Activated T-helper 1 cell treated with anti-CD3 and anti-CD28 coated beads, Interleukin-2, amount 50 U/mL, for 16 hours (primary cell): ENCODE data around the gene TP53I13.

ENCODE experiments used
- DNase-seq, 2 donors: peaks; one replicate each; pipeline ENCODE4 v3.0.0-alpha.2; 2020; ENCODE audit warnings: low read depth in 1 of 2, low spot score in 1 of 2

The TP53I13 gene

GRCh38 chr17:29614349-29615047 lies 46.0 kb downstream of the TP53I13 start:
- DNase-seq: no peak

GRCh38 chr17:29615048-29615385 lies 46.5 kb downstream of the TP53I13 start:
- no peak for DNase-seq

GRCh38 chr17:29615492-29616299 lies 47.2 kb downstream of the TP53I13 start:
- DNase-seq: peak; percentile 67 to 78

- no peak for DNase-seq
These were observed 48.0 kb downstream of the TP53I13 start for GRCh38 chr17:29616300-29617048.

GRCh38 chr17:29617125-29617480 lies 48.6 kb downstream of the TP53I13 start:
- DNase-seq: peak; percentile 85 to 87

GRCh38 chr17:29617481-29618271 lies 49.2 kb downstream of the TP53I13 start:
- peak; percentile 76 to 79 for DNase-seq

GRCh38 chr17:29618272-29619065 lies 50.0 kb downstream of the TP53I13 start:
- no peak for DNase-seq

GRCh38 chr17:29619251-29619650 lies 50.8 kb downstream of the TP53I13 start:
- DNase-seq: no peak

- no peak for DNase-seq
These were observed 51.8 kb downstream of the TP53I13 start for GRCh38 chr17:29620271-29620670.

- no peak for DNase-seq
These were observed 52.4 kb downstream of the TP53I13 start for GRCh38 chr17:29620779-29621500.

- DNase-seq: no peak
These were observed 53.3 kb downstream of the TP53I13 start for GRCh38 chr17:29621751-29622194.
